GM13976 (cell line): ENCODE results near the gene GEMIN4.
A peak's percentile ranks its signal among the peaks of the same experiment; 100 is the strongest.

Source experiments
- DNase-seq: peaks from one replicate; pipeline ENCODE4 v3.0.0; 2012; ENCODE audit warnings: low spot score
- CTCF ChIP-seq: IDR thresholded peaks from 2 replicates; pipeline ENCODE4 v1.5.1; 2012; ENCODE audit warnings: borderline replicate concordance, mild to moderate bottlenecking; ENCODE audit not compliant: insufficient read depth; ENCODE audit errors: extremely low read depth, missing control alignments, control extremely low read depth
- in situ Hi-C: fragments of 300-500 bp; cut with MboI; formaldehyde crosslinking; loops from one replicate; pipeline ENCODE4 v1.12.0; 2022; ENCODE audit warnings: low sequenced_read_pairs, mixed read lengths, inconsistent platforms; ENCODE audit not compliant: unreplicated experiment

The GEMIN4 gene

GRCh38 chr17:740240-741017, 11.6 kb downstream of the GEMIN4 start:
- TF ChIP-seq CTCF = no peak
- peak; percentile 74 for DNase-seq
- in situ Hi-C loops = no loop called here

GRCh38 chr17:737561-738113, 14.4 kb downstream of the GEMIN4 start:
- DNase-seq = no peak
- TF ChIP-seq CTCF = no peak
- in situ Hi-C loops = no loop called here

GRCh38 chr17:733743-734142, 18.3 kb downstream of the GEMIN4 start:
- no peak for DNase-seq
- TF ChIP-seq CTCF = no peak
- in situ Hi-C loops = no loop called here

GRCh38 chr17:732902-733720, 19.0 kb downstream of the GEMIN4 start:
- in situ Hi-C loops = no loop called here
- TF ChIP-seq CTCF = no peak
- DNase-seq = peak; percentile 65

- no peak for TF ChIP-seq CTCF
- in situ Hi-C loops = no loop called here
- peak; percentile 88 for DNase-seq
These were observed 19.8 kb downstream of the GEMIN4 start, which contains the start of gene TLCD3A for GRCh38 chr17:732067-732901. TLCD3A (plus strand) TSS chr17:732596; CDS start chr17:732648, 52 bp downstream.

- DNase-seq = no peak
- in situ Hi-C loops = no loop called here
- no peak for TF ChIP-seq CTCF
These were observed 20.4 kb downstream of the GEMIN4 start for GRCh38 chr17:731644-732066.
